ENCODE measurements around the gene TNMD.
"Not testable (repeated sequence)": the region's sequence is repeated elsewhere in the genome, so short reads cannot be mapped to it uniquely, and the experiment has no call there.

The TNMD gene

GRCh38 chrX:100584611-100585010, at the start of gene TNMD:
TNMD (plus strand) TSS chrX:100584936; CDS start chrX:100585019, 83 bp downstream.
- no peak for DNase-seq

GRCh38 chrX:100565534-100565933, 19.2 kb upstream of the TNMD start:
- not testable (repeated sequence) for DNase-seq

DNA sequence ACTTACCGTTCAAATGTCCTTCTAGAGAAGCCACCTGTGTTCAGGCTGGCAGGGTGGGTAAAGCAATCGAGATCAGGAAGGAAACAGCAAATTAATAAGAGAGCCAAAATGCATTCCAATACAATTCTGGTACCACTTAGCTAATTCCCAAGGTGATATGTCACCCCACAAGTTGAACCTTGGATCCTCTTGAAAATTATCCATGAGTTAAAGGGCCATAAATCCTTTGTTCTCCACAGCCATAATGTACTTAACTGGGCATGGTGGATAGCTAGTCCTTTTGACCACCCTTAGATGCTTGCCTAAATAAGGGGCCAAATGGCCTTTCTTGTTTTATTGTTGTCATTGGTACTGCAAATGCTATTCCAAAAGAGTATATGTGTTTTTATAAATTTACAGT, 2.0 kb downstream of the TNMD start:
- no peak for DNase-seq

DNA sequence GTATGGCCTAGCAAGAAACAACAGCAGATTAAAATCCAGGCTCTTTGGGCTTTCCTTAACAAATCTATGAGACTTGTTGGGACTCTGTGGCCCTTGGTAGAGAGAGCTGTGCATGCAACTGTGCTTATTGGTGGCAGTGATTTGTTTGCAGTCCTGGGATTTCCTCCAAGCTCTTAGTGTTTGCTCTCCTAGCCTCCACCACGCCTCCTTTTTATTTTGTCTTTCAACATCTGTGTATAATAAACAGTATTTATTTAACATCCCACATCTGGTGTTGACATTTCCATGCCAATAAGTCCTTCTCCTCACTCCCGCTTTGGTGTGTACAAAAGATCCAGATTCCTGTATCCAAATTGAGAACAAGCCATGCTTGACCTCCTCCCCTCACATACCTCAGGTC, 3.1 kb downstream of the TNMD start:
- DNase-seq, result no peak

DNA sequence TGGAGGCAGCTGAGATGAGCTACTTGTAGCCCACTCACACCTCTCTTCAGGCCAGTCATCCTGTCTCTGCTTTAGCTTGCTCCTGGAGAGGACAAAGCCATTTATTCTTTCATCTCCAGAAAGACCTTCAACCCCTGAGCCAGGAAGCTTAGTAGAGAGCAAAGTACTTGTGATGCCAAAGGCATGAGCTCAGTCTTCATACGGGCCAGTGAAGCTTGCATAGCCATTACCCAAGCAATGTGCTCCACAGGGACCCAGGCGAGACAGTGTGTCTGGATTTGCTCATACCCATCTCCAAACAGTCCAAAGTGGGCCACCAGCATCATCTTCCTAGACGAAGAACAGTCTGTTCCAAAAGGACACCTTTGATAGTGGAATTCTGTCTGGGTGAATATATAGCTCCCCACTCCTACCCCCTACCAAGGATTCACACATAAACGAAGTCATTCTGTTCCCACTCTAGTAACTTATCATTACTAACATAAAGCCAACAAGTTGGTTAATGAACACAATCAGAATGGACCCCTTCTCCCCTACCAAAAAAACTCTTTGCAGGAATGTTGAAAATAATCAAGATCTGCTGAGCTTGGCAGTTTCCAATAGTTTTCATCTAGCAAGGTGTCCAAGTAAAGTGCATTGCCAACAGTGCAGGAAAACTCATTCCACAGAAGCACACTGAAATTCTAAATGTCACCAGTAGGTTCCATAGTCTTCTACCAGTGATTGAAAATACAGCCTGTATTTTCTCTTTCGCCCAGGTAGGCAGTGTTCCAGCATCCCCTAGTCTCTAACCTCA, 6.7 kb downstream of the TNMD start:
- no peak for DNase-seq

DNA sequence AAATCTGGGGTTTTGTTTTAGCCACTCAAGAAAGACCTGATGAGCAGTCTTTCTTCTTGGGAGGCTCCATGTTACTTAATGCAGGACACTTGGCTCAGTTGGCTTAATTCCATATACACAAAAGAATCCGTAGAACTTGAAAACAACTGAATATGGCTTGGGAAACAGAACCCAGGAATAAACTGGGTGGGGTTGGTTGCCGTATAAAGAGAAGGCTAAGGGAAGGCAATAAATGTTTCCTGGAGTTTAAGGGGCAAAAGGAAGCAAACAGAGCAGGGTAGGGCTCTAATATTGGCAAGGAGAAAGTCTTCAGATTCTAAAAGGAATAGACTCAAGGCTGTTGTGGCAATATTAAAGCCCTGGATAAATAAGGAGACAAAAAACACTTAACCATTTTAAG, 8.4 kb downstream of the TNMD start:
- no peak for DNase-seq

- DNase-seq, result no peak
Measured at GRCh38 chrX:100593581-100593980, 8.8 kb downstream of the TNMD start.

DNA sequence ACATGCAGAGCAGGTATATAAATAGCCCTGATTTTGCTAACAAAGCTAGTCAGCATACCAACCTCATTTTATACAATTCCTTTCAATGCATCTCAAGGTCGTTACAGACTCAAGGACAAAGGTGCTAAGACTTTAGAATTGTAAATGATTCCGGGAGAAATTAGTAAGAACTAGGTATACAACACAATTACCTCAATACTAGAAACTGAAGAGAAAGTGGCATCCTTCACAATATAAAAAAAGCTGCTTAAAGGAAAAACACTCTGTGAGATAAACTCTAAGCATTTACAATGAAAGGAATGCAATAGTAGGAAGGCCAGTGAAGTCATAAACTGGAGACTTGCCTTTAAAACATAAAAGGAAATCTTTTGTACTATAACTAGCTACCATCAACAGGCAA, 11.9 kb downstream of the TNMD start:
- DNase-seq, result no peak

- no peak for DNase-seq
Measured at GRCh38 chrX:100599456-100599855, 14.7 kb downstream of the TNMD start.

- no peak for DNase-seq
Measured at GRCh38 chrX:100600340-100600739, 15.6 kb downstream of the TNMD start.

DNA sequence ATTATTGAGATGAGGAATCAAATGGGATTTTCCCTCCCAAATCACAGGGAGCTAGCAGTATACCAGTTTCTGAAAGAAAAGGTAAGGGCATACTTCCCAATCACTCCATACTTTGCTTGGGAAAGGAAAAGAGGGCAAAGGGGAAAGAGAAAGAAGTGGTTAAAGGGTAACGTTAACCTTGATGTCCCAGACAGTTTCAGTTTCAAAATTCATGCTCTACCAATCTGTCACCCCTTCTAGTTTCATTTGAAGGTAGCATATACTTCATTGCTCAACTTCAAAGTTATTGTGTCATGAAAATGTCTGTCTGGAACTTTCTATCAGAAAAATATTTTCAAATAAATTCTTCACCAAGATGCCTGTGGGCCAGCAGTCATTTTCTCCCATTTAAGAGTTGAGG, 16.0 kb downstream of the TNMD start:
- peak; percentile 2 for DNase-seq

DNA sequence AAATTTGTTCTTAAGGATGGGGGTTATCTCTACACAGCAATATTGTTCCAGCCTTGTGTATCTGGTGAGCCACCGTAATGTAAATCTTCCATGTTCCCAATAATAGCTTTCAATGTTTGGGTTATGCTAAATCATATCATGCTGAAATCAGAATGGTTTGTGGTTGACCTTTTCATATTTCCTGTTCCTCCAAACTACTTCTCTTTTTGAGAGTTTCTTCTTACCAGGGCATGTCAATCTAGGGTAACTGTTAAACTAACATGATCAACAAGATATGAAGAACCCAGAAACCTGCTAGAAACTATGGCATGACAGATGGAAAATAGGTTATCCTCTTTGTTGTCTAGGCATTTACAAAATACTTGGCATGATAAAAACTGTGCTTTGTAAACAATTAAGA, 22.0 kb downstream of the TNMD start:
- DNase-seq, result no peak

GRCh38 chrX:100609591-100609990, 24.9 kb downstream of the TNMD start:
- DNase-seq, result no peak

- DNase-seq, result no peak
Measured at GRCh38 chrX:100611951-100612350, 27.2 kb downstream of the TNMD start.

DNA sequence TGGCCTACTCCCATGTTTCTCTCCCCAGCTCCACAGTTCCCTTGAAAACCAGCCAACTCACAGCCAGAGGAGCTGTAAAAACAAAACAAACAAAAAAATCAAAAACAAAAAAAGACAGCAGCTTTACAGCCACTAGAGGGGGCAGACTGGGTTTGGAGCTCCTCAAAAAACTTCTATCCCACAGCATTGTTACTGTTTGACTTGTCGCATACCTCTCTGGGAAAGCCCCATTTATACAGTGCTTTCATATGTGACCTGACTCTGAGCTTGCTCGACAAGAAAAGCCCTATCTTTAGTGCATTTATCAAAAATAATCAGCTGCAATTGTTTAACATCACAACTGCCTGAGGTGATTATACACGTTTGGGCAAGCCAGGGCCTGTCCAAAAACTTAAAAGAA, 30.3 kb downstream of the TNMD start:
- peak; percentile 49 for DNase-seq

GRCh38 chrX:100623001-100623400, 38.3 kb downstream of the TNMD start:
- no peak for DNase-seq

- peak; percentile 74 for DNase-seq
Measured at GRCh38 chrX:100625985-100626491, 41.3 kb downstream of the TNMD start.

DNA sequence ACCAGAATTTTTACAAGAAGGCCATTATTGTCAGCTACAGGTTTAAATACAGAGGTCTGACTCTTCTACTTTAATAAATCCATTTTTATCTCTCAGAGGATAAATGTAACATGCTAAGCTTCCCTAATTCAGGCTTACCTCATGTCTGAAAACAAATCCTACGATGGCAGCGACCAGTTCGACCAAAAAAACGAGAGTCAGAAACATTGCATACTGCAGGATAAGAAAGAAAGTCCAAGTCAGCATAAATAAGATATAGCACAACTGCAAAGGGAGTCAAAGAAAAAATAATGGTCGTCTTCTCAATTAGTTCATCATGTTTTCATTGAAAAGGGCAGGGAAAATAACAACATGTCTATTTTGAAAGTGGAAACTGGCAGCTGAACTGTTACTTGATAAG, 50.3 kb downstream of the TNMD start:
- no peak for DNase-seq

DNA sequence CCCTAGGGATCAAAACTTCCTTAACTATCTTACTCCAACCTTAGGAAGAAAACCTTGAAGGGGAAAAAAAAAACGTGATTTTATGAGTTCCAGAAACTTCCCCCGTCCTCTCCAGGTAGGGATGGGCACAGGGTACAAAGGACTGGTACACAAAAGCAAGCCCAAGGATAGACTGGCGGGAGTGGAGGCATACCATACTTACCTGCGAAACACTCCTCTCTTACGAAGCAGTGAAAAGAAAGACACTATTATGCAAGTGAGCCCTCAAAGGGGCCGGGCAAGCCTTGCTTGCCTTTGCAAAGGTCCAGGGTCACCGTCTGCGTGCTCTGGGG, 51.2 kb downstream of the TNMD start:
- DNase-seq, result no peak

GRCh38 chrX:100636321-100636991, 51.7 kb downstream of the TNMD start, which contains the start of gene TSPAN6:
TSPAN6 (minus strand) TSS chrX:100636806; CDS start chrX:100636694, 112 bp downstream.
- DNase-seq, result peak; percentile 70

DNA sequence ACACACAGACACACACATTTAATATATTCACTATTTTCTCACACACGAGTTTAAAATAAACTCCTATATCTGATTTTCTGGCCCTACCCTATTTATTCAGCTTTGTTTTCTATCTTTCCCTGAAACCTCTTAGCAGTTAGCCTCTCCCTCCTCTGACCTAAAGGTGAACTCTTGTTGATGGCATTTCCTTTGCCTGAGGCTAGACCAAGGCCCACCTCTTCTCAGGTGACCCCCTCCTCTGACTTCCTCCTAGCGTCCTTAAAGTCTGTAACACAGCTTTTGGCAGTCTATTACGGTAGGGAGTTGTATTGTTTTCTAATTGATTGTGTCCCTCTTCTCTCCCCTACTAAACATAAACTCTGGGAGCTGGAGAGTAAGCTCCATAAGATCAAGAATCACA, 57.6 kb downstream of the TNMD start:
- DNase-seq, result no peak

DNA sequence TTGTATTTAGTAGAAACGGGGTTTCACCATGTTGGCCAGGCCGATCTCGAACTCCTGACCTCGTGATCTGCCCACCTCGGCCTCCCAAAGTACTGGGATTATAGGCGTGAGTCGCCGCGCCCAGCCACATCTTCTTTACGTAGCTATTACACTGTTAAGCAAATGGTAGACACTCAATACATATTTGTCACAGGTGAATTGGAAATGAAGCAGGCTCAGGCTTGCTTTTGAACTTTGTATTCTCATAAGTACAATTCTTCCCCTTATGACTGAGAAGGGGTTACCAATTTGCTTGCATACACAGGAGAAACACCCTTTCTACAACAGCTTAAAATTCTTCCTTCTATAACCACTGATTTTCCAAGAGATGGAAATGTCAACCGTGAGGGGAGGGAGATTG, 58.5 kb downstream of the TNMD start:
- DNase-seq, result no peak

DNA sequence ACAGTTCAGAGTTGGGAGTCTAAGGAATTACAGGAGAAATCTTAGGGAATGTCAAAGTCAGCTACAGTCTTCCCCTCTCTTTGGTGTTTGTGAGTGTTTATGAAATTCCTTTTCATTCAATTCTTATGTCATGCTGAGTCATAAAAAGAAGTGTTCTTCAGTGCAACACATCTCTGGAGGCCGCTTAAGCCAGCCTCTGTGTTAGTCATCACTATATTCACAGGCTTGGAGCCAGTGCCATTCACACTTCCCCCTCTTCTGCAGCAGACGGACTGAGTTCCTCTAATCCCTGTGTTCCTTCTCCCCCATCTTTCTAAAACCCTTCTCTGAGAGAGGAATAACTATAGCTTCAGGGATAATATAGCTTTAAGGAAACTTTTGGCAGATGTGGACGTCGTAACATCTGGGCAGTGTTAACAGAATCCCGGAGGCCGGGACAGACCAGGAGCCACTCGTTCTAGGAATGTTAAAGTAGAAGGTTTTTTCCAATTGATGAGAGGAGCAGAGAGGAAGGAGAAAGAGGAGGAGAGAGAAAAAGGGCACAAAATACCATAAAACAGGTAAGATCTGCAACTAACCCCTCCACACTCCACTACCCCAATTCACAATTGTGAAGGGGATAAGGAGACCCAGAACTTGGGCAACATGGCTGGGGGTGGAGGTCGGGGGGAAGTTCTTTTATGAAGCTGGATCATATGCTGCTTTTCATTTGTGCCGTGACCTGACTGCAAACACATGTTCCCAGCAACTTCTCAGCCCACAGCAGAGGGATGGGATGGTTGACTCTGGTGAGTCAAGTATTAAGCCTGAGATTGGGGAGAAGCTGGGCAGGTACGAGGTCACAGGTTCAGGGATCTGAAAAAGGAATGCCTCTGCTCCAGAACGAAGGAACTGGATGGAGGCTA, 59.5 kb downstream of the TNMD start, which contains the start of gene SRPX2:
TSS of gene SRPX2 (plus strand) at position 244 of the 905 bp plus-strand sequence. CDS start 2,124 bp downstream, outside the sequence.
- DNase-seq, result peak; percentile 8

All from activated CD4-positive, alpha-beta T cell treated with anti-CD3 and anti-CD28 coated beads, Interleukin-2, Interleukin-6, amounts not matched to agents 100 ng/mL and 50 ng/mL, durations not matched to agents 16 hours and 8 hours (primary cell).